ENCODE measurements around the gene FAM78A.

Gene FAM78A
- 75.9 to 199 (median 170) reads per million in 4 experiments for total RNA-seq

- no peak for DNase-seq
Measured at GRCh38 chr9:131276094-131276888, at the start of gene FAM78A. TSS of gene FAM78A (minus strand) at chr9:131276510. CDS start at chr9:131276179, 331 bp downstream.

- DNase-seq, result no peak
Measured at GRCh38 chr9:131324736-131325679, 48.7 kb upstream of the FAM78A start.

GRCh38 chr9:131323629-131324028, 47.3 kb upstream of the FAM78A start:
- no peak for DNase-seq

GRCh38 chr9:131320031-131320685, 43.8 kb upstream of the FAM78A start:
- no peak for DNase-seq

- DNase-seq, result no peak
Measured at GRCh38 chr9:131319486-131319885, 43.2 kb upstream of the FAM78A start.

GRCh38 chr9:131318231-131319085, 42.1 kb upstream of the FAM78A start:
- no peak for DNase-seq

- no peak for DNase-seq
Measured at GRCh38 chr9:131312822-131313770, 36.8 kb upstream of the FAM78A start.

GRCh38 chr9:131312246-131312645, 35.9 kb upstream of the FAM78A start:
- DNase-seq, result no peak

- peak; percentile 17 for DNase-seq
Measured at GRCh38 chr9:131310833-131311554, 34.7 kb upstream of the FAM78A start.

GRCh38 chr9:131309530-131310276, 33.4 kb upstream of the FAM78A start:
- no peak for DNase-seq

GRCh38 chr9:131308906-131309529, 32.7 kb upstream of the FAM78A start:
- no peak for DNase-seq

GRCh38 chr9:131308452-131308851, 32.1 kb upstream of the FAM78A start:
- no peak for DNase-seq

- DNase-seq, result no peak
Measured at GRCh38 chr9:131307974-131308373, 31.7 kb upstream of the FAM78A start.

GRCh38 chr9:131306397-131307004, 30.2 kb upstream of the FAM78A start:
- no peak for DNase-seq

GRCh38 chr9:131304676-131305355, 28.5 kb upstream of the FAM78A start:
- no peak for DNase-seq

GRCh38 chr9:131303381-131304321, 27.3 kb upstream of the FAM78A start:
- no peak for DNase-seq
